ENCODE data around the gene S100A14. TPM values are rescaled to one million over a fixed set of nuclear protein-coding genes. Genes with fewer than 3 reads are reported as not detected.

S100A14 gene
- total RNA-seq, 6 donors from 2014 or later, result 76.5 to 239 (median 133) TPM

DNA sequence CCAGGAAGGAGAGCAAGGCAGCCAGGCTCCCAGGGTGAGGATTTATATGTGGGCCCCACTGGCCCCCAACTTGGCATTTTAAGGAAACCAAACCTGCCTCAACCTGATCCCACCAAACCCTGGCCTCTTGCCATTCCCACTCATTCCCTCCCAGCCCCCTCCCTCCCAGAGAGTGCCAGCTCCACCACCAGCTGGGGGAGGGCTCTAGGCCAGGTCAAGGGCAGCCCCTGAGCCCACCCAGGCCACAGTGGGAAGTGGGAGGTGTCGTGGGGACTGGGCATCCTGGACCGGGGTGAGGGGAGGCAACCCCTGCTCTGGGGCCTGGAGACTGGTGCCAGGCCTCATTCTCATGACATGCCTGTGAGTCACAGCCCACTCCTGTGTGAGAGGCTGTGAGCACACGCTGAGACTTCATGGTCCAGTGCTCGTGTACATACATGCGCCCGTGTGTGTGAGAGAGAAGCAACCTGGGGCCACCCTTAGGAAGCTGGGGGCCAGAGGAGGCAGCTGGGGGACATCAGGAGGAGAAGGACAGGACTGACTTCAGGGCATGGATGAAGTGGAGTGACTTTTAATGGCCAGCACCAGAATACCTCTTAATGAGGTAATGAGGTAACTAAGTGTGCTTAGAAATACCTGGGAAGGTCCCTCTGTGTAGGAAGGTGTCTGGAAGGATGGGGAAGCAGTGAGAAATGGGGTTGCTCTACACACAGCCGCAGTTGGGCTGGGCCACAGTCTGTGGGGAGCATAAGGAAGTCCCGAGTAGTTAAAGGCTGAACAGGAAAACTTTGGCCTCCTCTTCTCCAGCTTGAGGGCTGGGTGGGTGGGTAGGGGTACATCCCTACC lies 50.4 kb downstream of the S100A14 start, which contains the start of gene S100A2:
Gene S100A2, minus strand, starts transcription at position 316 of the 846 bp plus-strand sequence. CDS start 1,967 bp downstream, outside the sequence.
- Histone ChIP-seq H3K4me3 (peak within 1 kb of the TSS in 1 of 4 donors; percentile 21), H3K27ac (peak within 1 kb of the TSS; percentile 95 to 99 (median 96)), H3K9me3 (no peaks in the 10 kb centered on the region), H3K36me3 (no peaks in the 10 kb centered on the region), H3K4me1 (peaks cover 41 to 49% (median 44%) of the 10 kb centered on the region in 4 donors), H3K27me3 (no peaks in the 10 kb centered on the region)
- peak; percentile 71 to 81 for ATAC-seq (ENCODE audit: low FRiP score in 2 of 2)
- TF ChIP-seq POLR2AphosphoS5 (IDR thresholded peaks at IDR 0.05), result peak; percentile 58 to 64
- peak in 2 of 4 donors; percentile 34 to 37 for TF ChIP-seq POLR2A (IDR thresholded peaks at IDR 0.05)
- TF ChIP-seq, protein P1, sequence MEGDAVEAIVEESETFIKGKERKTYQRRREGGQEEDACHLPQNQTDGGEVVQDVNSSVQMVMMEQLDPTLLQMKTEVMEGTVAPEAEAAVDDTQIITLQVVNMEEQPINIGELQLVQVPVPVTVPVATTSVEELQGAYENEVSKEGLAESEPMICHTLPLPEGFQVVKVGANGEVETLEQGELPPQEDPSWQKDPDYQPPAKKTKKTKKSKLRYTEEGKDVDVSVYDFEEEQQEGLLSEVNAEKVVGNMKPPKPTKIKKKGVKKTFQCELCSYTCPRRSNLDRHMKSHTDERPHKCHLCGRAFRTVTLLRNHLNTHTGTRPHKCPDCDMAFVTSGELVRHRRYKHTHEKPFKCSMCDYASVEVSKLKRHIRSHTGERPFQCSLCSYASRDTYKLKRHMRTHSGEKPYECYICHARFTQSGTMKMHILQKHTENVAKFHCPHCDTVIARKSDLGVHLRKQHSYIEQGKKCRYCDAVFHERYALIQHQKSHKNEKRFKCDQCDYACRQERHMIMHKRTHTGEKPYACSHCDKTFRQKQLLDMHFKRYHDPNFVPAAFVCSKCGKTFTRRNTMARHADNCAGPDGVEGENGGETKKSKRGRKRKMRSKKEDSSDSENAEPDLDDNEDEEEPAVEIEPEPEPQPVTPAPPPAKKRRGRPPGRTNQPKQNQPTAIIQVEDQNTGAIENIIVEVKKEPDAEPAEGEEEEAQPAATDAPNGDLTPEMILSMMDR (IDR thresholded peaks at IDR 0.05), result no peak
- TF ChIP-seq EP300 (IDR thresholded peaks at IDR 0.05), result peak in 1 of 4 donors; percentile 66
- peak in 1 of 2 donors; percentile 91 for DNase-seq
- WGBS, 2 donors, result 25 to 36% methylated on average over 8 of the region's 8 CpGs

Other genes starting within 250 kb of the S100A14 start
- gene S100A12, start 240.7 kb downstream of the S100A14 start, total RNA-seq, result 10 to 100 TPM in 5 of 6 donors, 1 to 10 TPM in 1; 5.2 to 75.7 (median 32.1) TPM
- gene S100A8, start 225.3 kb downstream of the S100A14 start, total RNA-seq, result 100 to 1,000 TPM in 4 of 6 donors, 10 to 100 TPM in 2; 49.2 to 842 (median 194) TPM
- gene S100A7A, start 199.8 kb downstream of the S100A14 start, total RNA-seq, result not detected
- not detected for gene S100A7, start 155.7 kb downstream of the S100A14 start, total RNA-seq
- 1,000 to 10,000 TPM in 3 of 6 donors, 100 to 1,000 TPM in 3; 399 to 1,595 (median 925) TPM for gene S100A6, start 80.3 kb downstream of the S100A14 start, total RNA-seq
- gene S100A5, start 75.4 kb downstream of the S100A14 start, total RNA-seq, result not detected
- 100 to 1,000 TPM; 234 to 983 (median 633) TPM for gene S100A4, start 70.5 kb downstream of the S100A14 start, total RNA-seq
- gene S100A3, start 67.1 kb downstream of the S100A14 start, total RNA-seq, result 1 to 10 TPM in 5 of 6 donors, not detected in 1; 2.0 to 4.4 (median 2.1) TPM
- 10 to 100 TPM in 2 of 6 donors, 1 to 10 TPM in 3, not detected in 1; 2.0 to 12.0 (median 7.9) TPM for gene S100A2, start 50.5 kb downstream of the S100A14 start, total RNA-seq
- 100 to 1,000 TPM in 1 of 6 donors, 10 to 100 TPM in 5; 33.5 to 133 (median 55.7) TPM for gene S100A16, start 3.2 kb downstream of the S100A14 start, total RNA-seq
- gene S100A13, start 11.2 kb upstream of the S100A14 start, total RNA-seq, result 100 to 1,000 TPM in 2 of 6 donors, 10 to 100 TPM in 4; 72.8 to 132 (median 86.3) TPM
- gene S100A1, start 12.1 kb upstream of the S100A14 start, total RNA-seq, result 1 to 10 TPM in 1 of 6 donors, not detected in 5; 1.1 TPM
- gene CHTOP, start 17.7 kb upstream of the S100A14 start, total RNA-seq, result 10 to 100 TPM; 51.3 to 89.1 (median 59.2) TPM
- 10 to 100 TPM; 13.5 to 44.4 (median 35.2) TPM for gene SNAPIN, start 42.4 kb upstream of the S100A14 start, total RNA-seq
- 100 to 1,000 TPM in 1 of 6 donors, 10 to 100 TPM in 5; 21.0 to 120 (median 75.8) TPM for gene ILF2, start 54.7 kb upstream of the S100A14 start, total RNA-seq
- 100 to 1,000 TPM in 1 of 6 donors, 10 to 100 TPM in 5; 32.5 to 101 (median 63.0) TPM for gene NPR1, start 62.4 kb upstream of the S100A14 start, total RNA-seq
- 100 to 1,000 TPM in 1 of 6 donors, 10 to 100 TPM in 5; 58.2 to 159 (median 63.1) TPM for gene INTS3, start 111.7 kb upstream of the S100A14 start, total RNA-seq
- 100 to 1,000 TPM in 5 of 6 donors, 10 to 100 TPM in 1; 92.8 to 272 (median 167) TPM for gene SLC27A3, start 159.1 kb upstream of the S100A14 start, total RNA-seq

Data from upper lobe of left lung (tissue), 6 donors.